GM10847 (cell line): ENCODE data around the gene TBC1D12.

Source experiments
- POLR2A ChIP-seq: IDR thresholded peaks from 2 replicates; pipeline ENCODE4 v1.6.1; 2011; ENCODE audit not compliant: insufficient read length; ENCODE audit errors: extremely low read depth

TBC1D12 gene

GRCh38 chr10:94485094-94485493, 82.8 kb downstream of the TBC1D12 start:
- no peak for TF ChIP-seq POLR2A

- no peak for TF ChIP-seq POLR2A
These were observed 85.2 kb downstream of the TBC1D12 start for GRCh38 chr10:94487575-94487974.

DNA sequence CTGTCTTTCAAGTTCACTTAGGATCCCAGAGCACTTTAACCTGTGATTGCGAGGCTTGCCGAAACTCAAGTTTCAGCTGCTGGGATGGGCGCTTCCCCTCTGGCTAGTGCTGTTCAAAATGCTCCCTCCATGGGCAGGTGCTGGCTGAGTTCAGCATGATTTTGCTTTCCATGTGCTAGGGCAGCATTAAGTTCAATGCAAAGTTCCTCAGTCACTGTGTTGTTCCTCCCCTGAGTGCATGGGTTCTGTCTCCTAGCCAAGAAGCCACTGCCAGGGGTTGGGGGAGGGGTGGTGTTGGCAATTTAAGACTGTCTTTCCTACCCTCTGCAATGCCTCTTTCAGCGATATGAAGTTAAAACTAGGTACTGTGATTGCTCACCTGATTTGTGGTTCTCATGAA, 86.8 kb downstream of the TBC1D12 start:
- TF ChIP-seq POLR2A: no peak

DNA sequence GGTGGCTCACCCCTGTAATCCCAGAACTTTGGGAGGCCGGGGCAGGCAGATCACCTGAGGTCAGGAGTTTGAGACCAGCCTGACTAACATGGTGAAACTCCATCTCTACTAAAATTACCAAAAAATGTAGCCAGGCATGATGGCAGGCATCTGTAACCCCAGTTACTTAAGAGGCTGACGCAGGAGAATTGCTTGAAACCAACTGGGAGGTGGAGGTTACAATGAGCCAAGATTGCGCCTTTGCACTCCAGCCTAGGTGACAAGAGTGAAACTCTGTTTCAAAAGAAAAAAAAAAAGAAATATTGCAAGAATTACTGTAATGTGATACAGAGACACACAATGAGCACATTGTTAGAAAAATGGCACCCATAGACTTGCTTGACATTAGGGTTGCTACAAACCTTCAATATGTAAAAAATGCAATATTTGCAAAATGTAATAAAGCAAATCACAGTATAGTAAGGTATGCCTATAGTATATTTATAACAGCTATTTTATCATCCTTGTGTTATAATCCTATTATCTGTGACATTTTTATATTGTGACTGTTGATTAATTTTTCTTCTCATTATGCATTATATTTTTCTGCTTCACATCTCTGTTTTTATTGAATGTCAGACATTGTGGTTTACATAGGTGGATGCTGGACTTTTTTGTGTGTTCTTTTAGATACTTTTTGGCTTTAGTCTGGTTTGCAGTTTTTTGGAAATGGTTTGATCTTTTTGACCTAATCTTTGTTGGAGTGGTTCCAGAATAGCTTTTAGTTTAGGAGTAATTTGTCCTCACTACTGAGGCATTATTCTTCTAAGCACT, 87.8 kb downstream of the TBC1D12 start:
- no peak for TF ChIP-seq POLR2A

DNA sequence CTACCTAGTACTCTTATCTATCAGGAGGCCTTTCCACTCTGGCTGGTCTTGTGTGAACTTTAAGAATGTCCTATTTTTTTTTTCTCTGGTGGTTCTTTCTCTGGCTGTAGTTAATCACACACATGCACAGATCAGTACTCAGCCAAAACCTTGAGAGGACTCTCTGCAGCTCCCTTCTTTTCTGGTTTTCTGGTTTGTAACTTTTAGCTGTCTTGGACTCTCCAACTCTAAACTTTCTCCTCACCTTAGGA, 88.4 kb downstream of the TBC1D12 start:
- no peak for TF ChIP-seq POLR2A

DNA sequence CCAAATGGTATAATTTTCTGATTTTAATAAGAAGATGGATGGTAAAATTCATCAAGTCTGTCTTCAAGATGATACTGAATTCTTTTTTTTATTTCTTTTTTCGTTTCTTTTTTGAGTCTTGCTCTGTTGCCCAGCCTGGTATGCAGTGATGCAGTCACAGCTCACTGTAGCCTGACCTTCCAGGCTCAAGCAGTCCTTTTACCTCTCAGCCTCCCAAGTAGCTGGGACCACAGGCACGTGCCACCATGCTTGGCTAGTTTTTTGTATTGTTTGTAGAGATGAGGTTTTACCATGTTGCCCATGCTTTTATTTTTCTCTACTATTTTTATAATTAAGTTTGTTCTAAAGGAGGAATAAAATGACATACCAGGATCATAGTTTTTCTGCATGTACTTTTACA, 91.1 kb downstream of the TBC1D12 start:
- no peak for TF ChIP-seq POLR2A

- TF ChIP-seq POLR2A: no peak
These were observed 93.7 kb downstream of the TBC1D12 start for GRCh38 chr10:94496010-94496409.

GRCh38 chr10:94496646-94497045, 94.3 kb downstream of the TBC1D12 start:
- no peak for TF ChIP-seq POLR2A

GRCh38 chr10:94500063-94500462, 97.7 kb downstream of the TBC1D12 start:
- TF ChIP-seq POLR2A: no peak

- TF ChIP-seq POLR2A: no peak
These were observed 119.2 kb downstream of the TBC1D12 start for GRCh38 chr10:94521276-94522250.

- TF ChIP-seq POLR2A: no peak
These were observed 121.8 kb downstream of the TBC1D12 start for GRCh38 chr10:94524146-94524545.

GRCh38 chr10:94524711-94525110, 122.4 kb downstream of the TBC1D12 start:
- TF ChIP-seq POLR2A: no peak

DNA sequence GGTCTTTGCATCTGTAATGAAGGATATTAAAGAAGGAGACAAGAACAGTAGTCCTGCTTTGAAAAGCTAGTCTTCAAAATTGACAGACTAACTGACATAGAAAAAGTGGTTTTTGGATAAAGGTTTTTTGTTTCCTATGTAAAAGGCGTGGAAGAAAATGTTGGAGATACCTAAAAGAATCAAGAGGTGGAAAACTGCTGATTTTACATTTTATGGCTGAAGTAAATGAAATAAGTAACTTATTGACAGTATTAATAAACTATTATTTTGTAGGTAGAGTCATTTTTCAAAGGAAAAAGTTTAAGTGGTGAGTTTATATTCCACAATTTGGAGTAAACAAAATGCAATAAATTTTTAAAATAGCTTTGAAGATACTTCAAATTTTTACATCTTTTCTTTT, 130.7 kb downstream of the TBC1D12 start:
- TF ChIP-seq POLR2A: no peak

DNA sequence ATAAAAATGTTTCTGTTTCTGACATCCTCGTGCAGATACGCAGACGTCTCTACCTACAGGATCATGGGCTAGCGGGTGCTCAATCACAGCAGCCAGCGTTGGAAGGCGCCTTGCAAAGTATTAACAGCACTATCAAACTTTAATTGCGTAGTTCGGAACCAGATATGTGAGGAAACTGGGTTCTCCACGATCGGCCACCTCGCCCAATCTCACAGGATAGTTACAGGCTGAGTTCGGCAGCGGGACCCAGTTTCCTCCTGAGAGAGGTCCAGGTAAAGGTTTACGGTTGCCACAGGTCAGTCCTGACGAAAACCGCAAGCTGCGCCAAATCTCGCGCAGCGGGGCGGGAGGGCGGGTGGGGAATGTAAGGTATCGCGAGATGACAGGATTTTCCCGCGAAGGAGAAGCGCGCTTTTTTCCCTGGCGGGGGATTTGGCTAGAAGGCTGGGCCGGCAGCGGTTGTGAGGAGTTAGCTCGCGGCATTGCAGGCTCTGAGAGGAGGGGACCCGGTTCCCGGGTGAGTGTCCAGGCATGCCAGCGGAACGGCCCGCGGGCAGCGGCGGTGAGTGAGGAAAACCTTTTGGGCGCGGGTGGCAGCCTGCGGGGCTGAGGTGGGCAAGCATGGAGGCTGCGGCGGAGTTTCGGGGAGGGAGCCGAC, 143.2 kb downstream of the TBC1D12 start, which contains the start of gene HELLS:
Gene HELLS, plus strand, starts transcription at position 398 of the 658 bp plus-strand sequence. Its CDS starts 134 bp downstream, at position 532.
- TF ChIP-seq POLR2A: peak; percentile 59

- TF ChIP-seq POLR2A: no peak
These were observed 143.9 kb downstream of the TBC1D12 start for GRCh38 chr10:94546049-94546900.
